Measurements from ENCODE around the gene TSPAN17.
"Not testable (repeated sequence)": the region's sequence is repeated elsewhere in the genome, so short reads cannot be mapped to it uniquely, and the experiment has no call there.

Gene TSPAN17

GRCh38 chr5:176647030-176647842 is at the start of gene TSPAN17:
TSS of gene TSPAN17 (plus strand) at chr5:176647484. CDS start at chr5:176647616, 132 bp downstream.
- Histone ChIP-seq H3K9ac (ENCODE audit: low read depth in 1 of 2, low read length in 2 of 2) (peak within 1 kb of the TSS; percentile 77 to 82), H3K9me3 (ENCODE audit: control insufficient read depth in 2 of 2, low read length in 2 of 2) (no peaks in the 10 kb centered on the region), H3K4me3 (ENCODE audit: low read length in 2 of 2) (peak within 1 kb of the TSS; percentile 83 to 85), H3K27ac (ENCODE audit: low read depth in 2 of 2, low read length in 2 of 2) (peak within 1 kb of the TSS; percentile 45 to 68), H3K36me3 (ENCODE audit: control insufficient read depth in 2 of 2, insufficient read depth in 2 of 2, low read length in 2 of 2) (no peaks in the 10 kb centered on the region), H3K4me1 (ENCODE audit: control insufficient read depth in 2 of 2, insufficient read depth in 2 of 2, low read length in 2 of 2) (peaks cover 10 to 16% of the 10 kb centered on the region in 2 donors), H3K27me3 (ENCODE audit: control insufficient read depth in 2 of 2, insufficient read depth in 2 of 2, low read length in 2 of 2) (peaks cover 0 to 3% of the 10 kb centered on the region in 2 donors)

- H3K4me3 ChIP-seq (ENCODE audit: low read length in 2 of 2); H3K4me1 ChIP-seq (ENCODE audit: control insufficient read depth in 2 of 2, insufficient read depth in 2 of 2, low read length in 2 of 2); H3K36me3 ChIP-seq (ENCODE audit: control insufficient read depth in 2 of 2, insufficient read depth in 2 of 2, low read length in 2 of 2); H3K27me3 ChIP-seq (ENCODE audit: control insufficient read depth in 2 of 2, insufficient read depth in 2 of 2, low read length in 2 of 2); H3K27ac ChIP-seq (ENCODE audit: low read depth in 2 of 2, low read length in 2 of 2); H3K9me3 ChIP-seq (ENCODE audit: control insufficient read depth in 2 of 2, low read length in 2 of 2); H3K9ac ChIP-seq (ENCODE audit: low read depth in 1 of 2, low read length in 2 of 2): not testable (repeated sequence)
Observed at GRCh38 chr5:176599749-176600430, 47.4 kb upstream of the TSPAN17 start.

DNA sequence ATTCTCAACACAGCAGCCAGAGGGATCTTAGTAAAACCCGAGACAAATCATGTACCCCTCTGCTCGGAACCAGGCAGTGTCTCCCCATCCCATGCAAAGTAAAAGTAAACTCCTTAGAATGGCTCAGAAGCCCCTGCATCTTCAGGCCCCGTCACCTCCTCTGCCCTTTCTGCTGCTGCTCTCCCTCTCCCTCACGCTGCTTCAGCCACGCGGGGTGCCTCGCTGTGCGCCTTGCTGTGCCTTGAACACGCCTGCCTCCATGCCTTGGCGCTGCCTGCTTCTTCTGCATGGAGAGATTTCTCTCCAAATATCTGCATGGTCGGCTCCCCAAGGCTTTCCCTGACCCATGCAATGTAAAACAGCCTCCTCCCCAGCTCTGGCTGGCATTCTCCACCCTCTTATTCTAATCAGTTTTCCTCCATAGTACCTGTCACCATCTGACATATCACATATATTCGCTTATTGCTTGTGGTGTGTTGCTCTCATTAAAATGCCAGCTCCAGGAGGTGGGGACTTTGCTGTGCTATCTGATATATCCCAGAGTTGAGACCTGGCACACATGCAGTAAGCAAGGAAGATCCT is 45.3 kb upstream of the TSPAN17 start:
- Histone ChIP-seq H3K4me1 (ENCODE audit: control insufficient read depth in 2 of 2, insufficient read depth in 2 of 2, low read length in 2 of 2) (peaks cover 0 to 3% of the 10 kb centered on the region in 2 donors), H3K4me3 (ENCODE audit: low read length in 2 of 2) (no peak overlapping the region), H3K27ac (ENCODE audit: low read depth in 2 of 2, low read length in 2 of 2) (no peak overlapping the region), H3K9ac (ENCODE audit: low read depth in 1 of 2, low read length in 2 of 2) (no peak overlapping the region), H3K27me3 (ENCODE audit: control insufficient read depth in 2 of 2, insufficient read depth in 2 of 2, low read length in 2 of 2) (no peaks in the 10 kb centered on the region), H3K36me3 (ENCODE audit: control insufficient read depth in 2 of 2, insufficient read depth in 2 of 2, low read length in 2 of 2) (no peaks in the 10 kb centered on the region), H3K9me3 (ENCODE audit: control insufficient read depth in 2 of 2, low read length in 2 of 2) (no peaks in the 10 kb centered on the region)

DNA sequence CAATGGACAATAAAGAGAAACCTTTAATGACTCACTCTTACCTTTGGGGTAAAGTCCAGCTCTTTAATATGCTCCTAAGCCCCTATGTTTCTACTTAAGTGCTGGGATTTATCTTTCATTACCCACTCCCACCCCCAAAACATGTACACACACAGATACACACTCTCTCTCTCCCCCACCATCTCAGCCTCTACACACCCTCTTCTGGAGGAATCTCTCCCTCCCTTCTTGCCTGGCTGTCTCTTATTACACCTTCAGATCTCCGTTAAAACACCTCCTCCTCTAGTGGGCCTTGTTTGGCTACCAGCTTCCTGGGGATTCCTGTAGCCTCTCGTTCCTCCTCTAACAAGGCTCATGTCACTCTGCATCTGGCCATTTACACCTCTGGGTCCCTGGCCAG is 44.2 kb upstream of the TSPAN17 start:
- no peaks in the 10 kb centered on the region for H3K36me3 ChIP-seq (ENCODE audit: control insufficient read depth in 2 of 2, insufficient read depth in 2 of 2, low read length in 2 of 2)
- no peaks in the 10 kb centered on the region for H3K9me3 ChIP-seq (ENCODE audit: control insufficient read depth in 2 of 2, low read length in 2 of 2)
- no peak overlapping the region for H3K4me3 ChIP-seq (ENCODE audit: low read length in 2 of 2)
- H3K27me3 ChIP-seq (ENCODE audit: control insufficient read depth in 2 of 2, insufficient read depth in 2 of 2, low read length in 2 of 2), result no peaks in the 10 kb centered on the region
- no peaks in the 10 kb centered on the region for H3K4me1 ChIP-seq (ENCODE audit: control insufficient read depth in 2 of 2, insufficient read depth in 2 of 2, low read length in 2 of 2)
- H3K9ac ChIP-seq (ENCODE audit: low read depth in 1 of 2, low read length in 2 of 2), result no peak overlapping the region
- H3K27ac ChIP-seq (ENCODE audit: low read depth in 2 of 2, low read length in 2 of 2), result no peak overlapping the region

GRCh38 chr5:176606032-176606431 is 41.3 kb upstream of the TSPAN17 start:
- peaks cover 4 to 6% of the 10 kb centered on the region in 2 donors for H3K27me3 ChIP-seq (ENCODE audit: control insufficient read depth in 2 of 2, insufficient read depth in 2 of 2, low read length in 2 of 2)
- no peak overlapping the region for H3K27ac ChIP-seq (ENCODE audit: low read depth in 2 of 2, low read length in 2 of 2)
- no peak overlapping the region for H3K9ac ChIP-seq (ENCODE audit: low read depth in 1 of 2, low read length in 2 of 2)
- no peaks in the 10 kb centered on the region for H3K9me3 ChIP-seq (ENCODE audit: control insufficient read depth in 2 of 2, low read length in 2 of 2)
- peaks cover 0 to 5% of the 10 kb centered on the region in 2 donors for H3K4me1 ChIP-seq (ENCODE audit: control insufficient read depth in 2 of 2, insufficient read depth in 2 of 2, low read length in 2 of 2)
- H3K4me3 ChIP-seq (ENCODE audit: low read length in 2 of 2), result no peak overlapping the region
- H3K36me3 ChIP-seq (ENCODE audit: control insufficient read depth in 2 of 2, insufficient read depth in 2 of 2, low read length in 2 of 2), result no peaks in the 10 kb centered on the region

DNA sequence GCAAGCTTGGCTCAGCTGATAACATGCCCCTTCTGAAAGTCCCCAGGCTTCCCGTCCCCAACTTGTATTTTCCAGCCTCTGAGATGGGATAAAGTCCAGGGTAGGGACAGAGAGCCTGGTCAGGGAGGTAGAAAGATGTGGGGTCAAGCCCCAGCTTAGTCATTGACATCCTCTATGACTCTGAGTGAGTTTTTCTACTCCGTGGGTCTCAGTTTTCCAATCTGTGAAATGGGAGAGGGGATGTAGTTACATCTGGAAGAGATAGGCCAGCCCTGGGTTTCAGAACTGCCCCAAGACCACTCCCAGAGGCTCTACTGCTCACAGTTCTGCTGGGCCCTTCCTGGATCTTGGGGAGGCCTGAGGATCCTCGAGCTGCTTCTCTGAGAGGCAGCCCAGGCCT is 40.4 kb upstream of the TSPAN17 start:
- Histone ChIP-seq H3K9ac (ENCODE audit: low read depth in 1 of 2, low read length in 2 of 2) (no peak overlapping the region), H3K36me3 (ENCODE audit: control insufficient read depth in 2 of 2, insufficient read depth in 2 of 2, low read length in 2 of 2) (no peaks in the 10 kb centered on the region), H3K9me3 (ENCODE audit: control insufficient read depth in 2 of 2, low read length in 2 of 2) (no peaks in the 10 kb centered on the region), H3K27me3 (ENCODE audit: control insufficient read depth in 2 of 2, insufficient read depth in 2 of 2, low read length in 2 of 2) (peaks cover 4 to 6% of the 10 kb centered on the region in 2 donors), H3K4me3 (ENCODE audit: low read length in 2 of 2) (no peak overlapping the region), H3K27ac (ENCODE audit: low read depth in 2 of 2, low read length in 2 of 2) (no peak overlapping the region), H3K4me1 (ENCODE audit: control insufficient read depth in 2 of 2, insufficient read depth in 2 of 2, low read length in 2 of 2) (peaks cover 0 to 5% of the 10 kb centered on the region in 2 donors)

- H3K27ac ChIP-seq (ENCODE audit: low read depth in 2 of 2, low read length in 2 of 2), result no peak overlapping the region
- H3K9me3 ChIP-seq (ENCODE audit: control insufficient read depth in 2 of 2, low read length in 2 of 2), result no peaks in the 10 kb centered on the region
- peaks cover 4 to 10% of the 10 kb centered on the region in 2 donors for H3K27me3 ChIP-seq (ENCODE audit: control insufficient read depth in 2 of 2, insufficient read depth in 2 of 2, low read length in 2 of 2)
- H3K36me3 ChIP-seq (ENCODE audit: control insufficient read depth in 2 of 2, insufficient read depth in 2 of 2, low read length in 2 of 2), result no peaks in the 10 kb centered on the region
- H3K9ac ChIP-seq (ENCODE audit: low read depth in 1 of 2, low read length in 2 of 2), result no peak overlapping the region
- peaks cover 0 to 5% of the 10 kb centered on the region in 2 donors for H3K4me1 ChIP-seq (ENCODE audit: control insufficient read depth in 2 of 2, insufficient read depth in 2 of 2, low read length in 2 of 2)
- no peak overlapping the region for H3K4me3 ChIP-seq (ENCODE audit: low read length in 2 of 2)
Observed at GRCh38 chr5:176608142-176608705, 39.1 kb upstream of the TSPAN17 start.

DNA sequence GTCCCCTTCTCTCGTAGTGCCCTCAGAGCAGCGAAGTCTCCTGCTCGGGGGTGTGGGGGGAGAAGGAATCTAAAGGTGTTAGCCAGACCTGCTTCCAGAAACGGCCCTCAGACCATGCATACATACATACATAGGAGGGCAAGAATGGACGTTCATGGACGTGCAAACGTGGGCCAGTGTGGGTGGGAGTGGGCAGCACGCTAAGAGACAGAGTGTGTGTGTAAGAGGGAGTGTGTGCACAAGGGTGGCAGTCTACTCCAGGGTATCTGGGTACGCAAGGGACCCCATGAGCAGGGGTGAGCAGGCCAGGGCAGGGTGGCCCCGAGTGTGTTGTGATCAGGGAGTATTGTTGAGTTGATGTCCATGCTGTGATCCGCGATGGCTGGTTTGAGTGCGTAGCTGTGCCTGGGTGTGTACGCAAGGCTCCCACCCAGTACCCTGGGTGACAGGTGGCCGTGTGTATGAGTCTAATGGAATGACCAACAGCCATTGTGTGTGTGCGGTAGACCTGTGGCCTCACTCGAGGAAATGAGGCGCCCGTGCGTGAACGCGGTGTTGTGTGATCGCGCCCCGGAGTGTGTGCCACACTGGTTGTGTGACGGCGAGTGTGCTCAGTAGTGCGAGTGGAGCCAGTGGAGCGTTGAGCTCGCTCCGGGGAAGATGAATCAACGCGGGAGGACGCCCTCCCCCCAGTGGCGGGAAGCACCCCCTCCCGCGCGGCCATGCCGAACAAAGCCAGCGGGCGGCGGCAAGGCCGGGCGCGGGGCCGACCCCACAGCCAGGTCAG is 38.2 kb upstream of the TSPAN17 start:
- Histone ChIP-seq H3K36me3 (ENCODE audit: control insufficient read depth in 2 of 2, insufficient read depth in 2 of 2, low read length in 2 of 2) (no peaks in the 10 kb centered on the region), H3K27ac (ENCODE audit: low read depth in 2 of 2, low read length in 2 of 2) (no peak overlapping the region), H3K4me1 (ENCODE audit: control insufficient read depth in 2 of 2, insufficient read depth in 2 of 2, low read length in 2 of 2) (peaks cover 0 to 5% of the 10 kb centered on the region in 2 donors), H3K27me3 (ENCODE audit: control insufficient read depth in 2 of 2, insufficient read depth in 2 of 2, low read length in 2 of 2) (peaks cover 4 to 10% of the 10 kb centered on the region in 2 donors), H3K9me3 (ENCODE audit: control insufficient read depth in 2 of 2, low read length in 2 of 2) (no peaks in the 10 kb centered on the region), H3K9ac (ENCODE audit: low read depth in 1 of 2, low read length in 2 of 2) (no peak overlapping the region), H3K4me3 (ENCODE audit: low read length in 2 of 2) (no peak overlapping the region)

DNA sequence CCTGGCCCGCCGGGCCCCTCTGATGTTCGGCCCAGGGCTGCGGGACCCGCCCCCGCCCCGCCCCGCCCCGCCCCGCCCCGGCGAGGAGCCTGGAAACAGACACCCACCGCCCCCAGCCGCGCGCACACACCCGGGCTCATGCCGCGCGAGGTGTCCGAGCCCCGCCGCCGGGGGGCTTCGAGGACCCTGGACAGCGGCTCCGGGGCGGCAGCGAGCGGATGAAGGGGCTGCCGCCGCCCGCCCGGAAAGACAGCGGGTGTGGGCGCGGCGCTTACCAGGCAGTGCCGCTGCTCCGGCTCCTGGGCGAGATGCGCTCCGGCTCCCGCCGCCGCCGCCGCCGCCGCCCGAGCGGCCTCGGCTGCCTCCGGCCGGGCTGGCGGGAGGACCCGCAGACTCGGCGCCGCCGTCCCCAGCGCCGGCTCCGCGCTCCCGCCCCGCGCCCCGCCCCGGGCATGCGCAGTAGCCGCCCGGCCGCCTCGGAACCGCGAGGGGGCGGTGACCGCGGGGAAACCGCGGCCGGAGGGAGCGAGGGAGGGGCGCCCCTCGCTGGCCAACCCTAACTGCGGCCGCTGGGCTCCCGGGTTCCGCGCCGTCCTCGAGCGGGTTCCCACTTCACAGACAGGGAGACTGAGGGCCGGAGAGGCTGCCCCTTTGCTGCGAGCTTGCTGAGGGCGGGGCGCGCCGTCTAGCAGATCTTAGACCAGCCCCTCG is 37.4 kb upstream of the TSPAN17 start, which contains the start of gene GPRIN1:
Gene GPRIN1 (minus strand): TSS at position 433 of the 711 bp plus-strand sequence. CDS start 10,322 bp downstream, outside the sequence.
- peak within 1 kb of the TSS in 1 of 2 donors; percentile 32 for H3K9ac ChIP-seq (ENCODE audit: low read depth in 1 of 2, low read length in 2 of 2)
- H3K9me3 ChIP-seq (ENCODE audit: control insufficient read depth in 2 of 2, low read length in 2 of 2), result no peaks in the 10 kb centered on the region
- peaks cover 4 to 13% of the 10 kb centered on the region in 2 donors for H3K27me3 ChIP-seq (ENCODE audit: control insufficient read depth in 2 of 2, insufficient read depth in 2 of 2, low read length in 2 of 2)
- H3K27ac ChIP-seq (ENCODE audit: low read depth in 2 of 2, low read length in 2 of 2), result no peak within 1 kb of the TSS
- peak within 1 kb of the TSS; percentile 61 to 62 for H3K4me3 ChIP-seq (ENCODE audit: low read length in 2 of 2)
- H3K4me1 ChIP-seq (ENCODE audit: control insufficient read depth in 2 of 2, insufficient read depth in 2 of 2, low read length in 2 of 2), result peaks cover 0 to 5% of the 10 kb centered on the region in 2 donors
- no peaks in the 10 kb centered on the region for H3K36me3 ChIP-seq (ENCODE audit: control insufficient read depth in 2 of 2, insufficient read depth in 2 of 2, low read length in 2 of 2)
